HEK293 (cell line): Measurements from ENCODE around the gene RNF225.

ENCODE experiments used
- FEZF1 ChIP-seq: fragments of 450-650 bp; formaldehyde crosslinking; IDR thresholded peaks from 2 replicates; pipeline ENCODE4 v1.5.1; 2016; ENCODE audit warnings: missing biosample characterization, missing genetic modification characterization
- HOXC10 ChIP-seq: sonication (generic); formaldehyde crosslinking; IDR thresholded peaks from 2 replicates; pipeline ENCODE4 v1.8.1; 2023; ENCODE audit warnings: mild to moderate bottlenecking, missing genetic modification reagents
- SP7 ChIP-seq: fragments of 450-650 bp; formaldehyde crosslinking; IDR thresholded peaks from 2 replicates; pipeline ENCODE4 v1.5.1; 2016; ENCODE audit warnings: missing biosample characterization, missing genetic modification characterization
- YY1 ChIP-seq: fragments of 450-650 bp; formaldehyde crosslinking; IDR thresholded peaks from 2 replicates; pipeline ENCODE4 v1.5.1; 2018; ENCODE audit warnings: missing biosample characterization, missing genetic modification characterization
- ZBTB17 ChIP-seq: fragments of 450-650 bp; formaldehyde crosslinking; IDR thresholded peaks from 2 replicates; pipeline ENCODE4 v1.5.1; 2016; ENCODE audit warnings: missing biosample characterization, missing genetic modification characterization
- ZBTB20 ChIP-seq: fragments of 450-650 bp; formaldehyde crosslinking; IDR thresholded peaks from 2 replicates; pipeline ENCODE4 v1.5.1; 2016; ENCODE audit warnings: missing biosample characterization, missing genetic modification characterization
- ZBTB49 ChIP-seq: fragments of 450-650 bp; formaldehyde crosslinking; IDR thresholded peaks from 2 replicates; pipeline ENCODE4 v1.5.1; 2016; ENCODE audit warnings: missing biosample characterization, missing genetic modification characterization, low read depth
- ZFP37 ChIP-seq: fragments of 450-650 bp; formaldehyde crosslinking; IDR thresholded peaks from 2 replicates; pipeline ENCODE4 v1.5.1; 2016; ENCODE audit warnings: missing biosample characterization, missing genetic modification characterization
- ZNF121 ChIP-seq: fragments of 450-650 bp; formaldehyde crosslinking; IDR thresholded peaks from 2 replicates; pipeline ENCODE4 v1.5.1; 2016; ENCODE audit warnings: missing biosample characterization, missing genetic modification characterization
- ZNF138 ChIP-seq: fragments of 450-650 bp; formaldehyde crosslinking; IDR thresholded peaks from 2 replicates; pipeline ENCODE4 v1.5.1; 2016; ENCODE audit warnings: missing biosample characterization, missing genetic modification characterization, borderline replicate concordance
- ZNF169 ChIP-seq: fragments of 450-650 bp; formaldehyde crosslinking; IDR thresholded peaks from 2 replicates; pipeline ENCODE4 v1.5.1; 2016; ENCODE audit warnings: missing biosample characterization, missing genetic modification characterization
- ZNF2 ChIP-seq: fragments of 450-650 bp; formaldehyde crosslinking; IDR thresholded peaks from 2 replicates; pipeline ENCODE4 v1.5.1; 2016; ENCODE audit warnings: missing biosample characterization, missing genetic modification characterization
- ZNF221 ChIP-seq: fragments of 450-650 bp; formaldehyde crosslinking; IDR thresholded peaks from 2 replicates; pipeline ENCODE4 v1.5.1; 2017; ENCODE audit warnings: missing biosample characterization, missing genetic modification characterization, borderline replicate concordance
- ZNF24 ChIP-seq: fragments of 450-650 bp; formaldehyde crosslinking; IDR thresholded peaks from 2 replicates; pipeline ENCODE4 v1.5.1; 2016; ENCODE audit warnings: missing biosample characterization, missing genetic modification characterization
- ZNF248 ChIP-seq: fragments of 450-650 bp; formaldehyde crosslinking; IDR thresholded peaks from 2 replicates; pipeline ENCODE4 v1.5.1; 2017; ENCODE audit warnings: missing biosample characterization, missing genetic modification characterization
- ZNF280D ChIP-seq: fragments of 450-650 bp; formaldehyde crosslinking; IDR thresholded peaks from 2 replicates; pipeline ENCODE4 v1.5.1; 2016; ENCODE audit warnings: missing biosample characterization, missing genetic modification characterization
- ZNF311 ChIP-seq: fragments of 450-650 bp; formaldehyde crosslinking; IDR thresholded peaks from 2 replicates; pipeline ENCODE4 v1.5.1; 2017; ENCODE audit warnings: missing biosample characterization, missing genetic modification characterization, borderline replicate concordance
- ZNF354C ChIP-seq: fragments of 450-650 bp; formaldehyde crosslinking; IDR thresholded peaks from 2 replicates; pipeline ENCODE4 v1.5.1; 2016; ENCODE audit warnings: missing biosample characterization, missing genetic modification characterization, low read depth, borderline replicate concordance
- ZNF394 ChIP-seq: fragments of 450-650 bp; formaldehyde crosslinking; IDR thresholded peaks from 2 replicates; pipeline ENCODE4 v1.5.1; 2016; ENCODE audit warnings: missing biosample characterization, missing genetic modification characterization, mild to moderate bottlenecking, moderate library complexity, borderline replicate concordance
- ZNF416 ChIP-seq: fragments of 450-650 bp; formaldehyde crosslinking; IDR thresholded peaks from 2 replicates; pipeline ENCODE4 v1.5.1; 2016; ENCODE audit warnings: missing biosample characterization, missing genetic modification characterization
- ZNF624 ChIP-seq: fragments of 450-650 bp; formaldehyde crosslinking; IDR thresholded peaks from 2 replicates; pipeline ENCODE4 v1.5.1; 2017; ENCODE audit warnings: missing biosample characterization, missing genetic modification characterization
- ZNF626 ChIP-seq: fragments of 450-650 bp; sonication (Bioruptor Pico); formaldehyde crosslinking; IDR thresholded peaks from 2 replicates; pipeline ENCODE4 v1.5.1; 2018; ENCODE audit warnings: missing biosample characterization, missing genetic modification characterization, inconsistent platforms
- ZNF664 ChIP-seq: fragments of 450-650 bp; formaldehyde crosslinking; IDR thresholded peaks from 2 replicates; pipeline ENCODE4 v1.5.1; 2016; ENCODE audit warnings: missing biosample characterization, missing genetic modification characterization
- ZNF701 ChIP-seq: fragments of 450-650 bp; formaldehyde crosslinking; IDR thresholded peaks from 2 replicates; pipeline ENCODE4 v1.5.1; 2016; ENCODE audit warnings: missing biosample characterization, missing genetic modification characterization
- ZNF76 ChIP-seq: fragments of 450-650 bp; formaldehyde crosslinking; IDR thresholded peaks from 2 replicates; pipeline ENCODE4; 2016; ENCODE audit warnings: low read depth, missing biosample characterization, missing genetic modification characterization, borderline replicate concordance
- TF ChIP-seq, protein P1 (sequence below): fragments of 450-650 bp; formaldehyde crosslinking; IDR thresholded peaks from 2 replicates; pipeline ENCODE4; 2016; ENCODE audit warnings: missing biosample characterization, missing genetic modification characterization
- TF ChIP-seq, protein P2 (sequence below): fragments of 450-650 bp; formaldehyde crosslinking; IDR thresholded peaks from 2 replicates; pipeline ENCODE4 v1.5.1; 2016; ENCODE audit warnings: missing biosample characterization, missing genetic modification characterization
- TF ChIP-seq, protein P3 (sequence below): fragments of 450-650 bp; formaldehyde crosslinking; IDR thresholded peaks from 2 replicates; pipeline ENCODE4 v1.5.1; 2016; ENCODE audit warnings: missing biosample characterization, missing genetic modification characterization

Gene RNF225

GRCh38 chr19:58400916-58401839, 5.7 kb downstream of the RNF225 start (continued):
- TF ChIP-seq, protein P1, sequence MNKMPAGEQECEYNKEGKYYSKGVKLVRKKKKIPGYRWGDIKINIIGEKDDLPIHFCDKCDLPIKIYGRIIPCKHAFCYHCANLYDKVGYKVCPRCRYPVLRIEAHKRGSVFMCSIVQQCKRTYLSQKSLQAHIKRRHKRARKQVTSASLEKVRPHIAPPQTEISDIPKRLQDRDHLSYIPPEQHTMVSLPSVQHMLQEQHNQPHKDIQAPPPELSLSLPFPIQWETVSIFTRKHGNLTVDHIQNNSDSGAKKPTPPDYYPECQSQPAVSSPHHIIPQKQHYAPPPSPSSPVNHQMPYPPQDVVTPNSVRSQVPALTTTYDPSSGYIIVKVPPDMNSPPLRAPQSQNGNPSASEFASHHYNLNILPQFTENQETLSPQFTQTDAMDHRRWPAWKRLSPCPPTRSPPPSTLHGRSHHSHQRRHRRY (tag by site-specific recombination), result no peak
- TF ChIP-seq FEZF1 (no peak), ZNF311 (no peak), ZFP37 (tag by site-specific recombination) (no peak), ZNF121 (tag by site-specific recombination) (no peak), SP7 (tag by site-specific recombination) (peak; percentile 34; the same call in 1 of the 2 replicates), ZBTB49 (tag by site-specific recombination) (no peak), ZNF416 (no peak), ZNF664 (tag by site-specific recombination) (no peak), ZNF76 (tag by site-specific recombination) (no peak), ZNF138 (no peak), ZNF221 (no peak), HOXC10 (CRISPR knock-in tag) (no peak), ZNF624 (no peak), ZNF626 (tag by site-specific recombination) (no peak), ZBTB17 (peak; percentile 87), ZNF354C (tag by site-specific recombination) (no peak), ZBTB20 (tag by site-specific recombination) (0 out of 2 replicates have a peak, but pooled peaks have one; percentile 9), ZNF701 (tag by site-specific recombination) (no peak), ZNF24 (tag by site-specific recombination) (no peak), ZNF2 (tag by site-specific recombination) (no peak), ZNF248 (tag by site-specific recombination) (no peak), ZNF280D (tag by site-specific recombination) (no peak), ZNF169 (tag by site-specific recombination) (no peak), YY1 (tag by site-specific recombination) (peak; percentile 43; the same call in 1 of the 2 replicates), ZNF394 (tag by site-specific recombination) (no peak)
- TF ChIP-seq, protein P2, sequence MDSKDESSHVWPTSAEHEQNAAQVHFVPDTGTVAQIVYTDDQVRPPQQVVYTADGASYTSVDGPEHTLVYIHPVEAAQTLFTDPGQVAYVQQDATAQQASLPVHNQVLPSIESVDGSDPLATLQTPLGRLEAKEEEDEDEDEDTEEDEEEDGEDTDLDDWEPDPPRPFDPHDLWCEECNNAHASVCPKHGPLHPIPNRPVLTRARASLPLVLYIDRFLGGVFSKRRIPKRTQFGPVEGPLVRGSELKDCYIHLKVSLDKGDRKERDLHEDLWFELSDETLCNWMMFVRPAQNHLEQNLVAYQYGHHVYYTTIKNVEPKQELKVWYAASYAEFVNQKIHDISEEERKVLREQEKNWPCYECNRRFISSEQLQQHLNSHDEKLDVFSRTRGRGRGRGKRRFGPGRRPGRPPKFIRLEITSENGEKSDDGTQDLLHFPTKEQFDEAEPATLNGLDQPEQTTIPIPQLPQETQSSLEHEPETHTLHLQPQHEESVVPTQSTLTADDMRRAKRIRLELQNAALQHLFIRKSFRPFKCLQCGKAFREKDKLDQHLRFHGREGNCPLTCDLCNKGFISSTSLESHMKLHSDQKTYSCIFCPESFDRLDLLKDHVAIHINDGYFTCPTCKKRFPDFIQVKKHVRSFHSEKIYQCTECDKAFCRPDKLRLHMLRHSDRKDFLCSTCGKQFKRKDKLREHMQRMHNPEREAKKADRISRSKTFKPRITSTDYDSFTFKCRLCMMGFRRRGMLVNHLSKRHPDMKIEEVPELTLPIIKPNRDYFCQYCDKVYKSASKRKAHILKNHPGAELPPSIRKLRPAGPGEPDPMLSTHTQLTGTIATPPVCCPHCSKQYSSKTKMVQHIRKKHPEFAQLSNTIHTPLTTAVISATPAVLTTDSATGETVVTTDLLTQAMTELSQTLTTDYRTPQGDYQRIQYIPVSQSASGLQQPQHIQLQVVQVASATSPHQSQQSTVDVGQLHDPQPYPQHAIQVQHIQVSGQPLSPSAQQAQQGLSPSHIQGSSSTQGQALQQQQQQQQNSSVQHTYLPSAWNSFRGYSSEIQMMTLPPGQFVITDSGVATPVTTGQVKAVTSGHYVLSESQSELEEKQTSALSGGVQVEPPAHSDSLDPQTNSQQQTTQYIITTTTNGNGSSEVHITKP (tag by site-specific recombination), result peak; percentile 59
- TF ChIP-seq, protein P3, sequence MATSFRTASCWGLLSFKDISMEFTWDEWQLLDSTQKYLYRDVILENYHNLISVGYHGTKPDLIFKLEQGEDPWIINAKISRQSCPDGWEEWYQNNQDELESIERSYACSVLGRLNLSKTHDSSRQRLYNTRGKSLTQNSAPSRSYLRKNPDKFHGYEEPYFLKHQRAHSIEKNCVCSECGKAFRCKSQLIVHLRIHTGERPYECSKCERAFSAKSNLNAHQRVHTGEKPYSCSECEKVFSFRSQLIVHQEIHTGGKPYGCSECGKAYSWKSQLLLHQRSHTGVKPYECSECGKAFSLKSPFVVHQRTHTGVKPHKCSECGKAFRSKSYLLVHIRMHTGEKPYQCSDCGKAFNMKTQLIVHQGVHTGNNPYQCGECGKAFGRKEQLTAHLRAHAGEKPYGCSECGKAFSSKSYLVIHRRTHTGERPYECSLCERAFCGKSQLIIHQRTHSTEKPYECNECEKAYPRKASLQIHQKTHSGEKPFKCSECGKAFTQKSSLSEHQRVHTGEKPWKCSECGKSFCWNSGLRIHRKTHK, result no peak
